Measurements from ENCODE around the gene PIP5K1B.

PIP5K1B gene

DNA sequence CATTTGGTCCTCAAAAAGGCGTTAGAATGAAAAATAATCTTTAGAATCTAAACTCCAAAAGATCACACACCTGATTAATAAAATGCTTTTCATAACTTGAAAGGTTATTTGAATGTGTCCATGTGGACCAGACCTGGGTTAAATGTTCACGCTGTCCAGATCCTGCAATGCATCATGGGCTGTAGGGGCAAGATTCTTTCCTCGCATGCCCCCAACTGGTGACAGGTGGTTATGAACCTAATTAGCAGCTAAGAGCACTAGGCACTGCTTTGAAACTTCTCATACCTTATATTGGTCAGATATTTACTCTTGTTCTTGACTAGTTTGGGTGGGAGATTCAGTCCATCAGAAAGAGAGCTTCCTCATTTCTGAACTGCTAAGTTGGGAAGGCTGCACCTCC lies 19.3 kb upstream of the PIP5K1B start:
- TF ChIP-seq, protein P1, sequence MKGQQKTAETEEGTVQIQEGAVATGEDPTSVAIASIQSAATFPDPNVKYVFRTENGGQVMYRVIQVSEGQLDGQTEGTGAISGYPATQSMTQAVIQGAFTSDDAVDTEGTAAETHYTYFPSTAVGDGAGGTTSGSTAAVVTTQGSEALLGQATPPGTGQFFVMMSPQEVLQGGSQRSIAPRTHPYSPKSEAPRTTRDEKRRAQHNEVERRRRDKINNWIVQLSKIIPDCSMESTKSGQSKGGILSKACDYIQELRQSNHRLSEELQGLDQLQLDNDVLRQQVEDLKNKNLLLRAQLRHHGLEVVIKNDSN (IDR thresholded peaks at IDR 0.05), result no peak
- TF ChIP-seq RAD21 (IDR thresholded peaks at IDR 0.05; ENCODE audit: low read depth), result peak; percentile 42; the same call in 1 of the 2 replicates

DNA sequence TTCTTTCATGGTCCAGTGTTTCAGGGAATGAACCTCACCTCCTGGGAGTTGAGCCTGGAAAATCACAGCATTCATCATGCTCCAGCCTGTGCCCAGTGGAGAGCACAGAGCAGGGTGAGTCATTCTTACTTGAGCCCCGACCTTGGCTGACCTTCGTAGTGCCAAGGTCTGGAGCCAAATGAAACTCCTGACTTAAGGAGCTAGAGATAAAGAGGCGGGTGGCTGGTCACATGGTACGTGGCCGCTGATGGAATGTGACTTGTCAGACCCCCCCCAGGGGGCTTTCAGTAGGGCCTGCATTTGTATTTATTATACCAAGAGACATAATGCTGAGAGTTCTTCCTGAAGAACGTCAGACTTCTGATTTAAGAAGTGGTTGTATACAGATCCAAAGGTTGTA lies 15.0 kb upstream of the PIP5K1B start:
- no peak for TF ChIP-seq CEBPB (IDR thresholded peaks at IDR 0.05)
- TF ChIP-seq ZBTB7A (IDR thresholded peaks at IDR 0.05; ENCODE audit: low read depth), result no peak

DNA sequence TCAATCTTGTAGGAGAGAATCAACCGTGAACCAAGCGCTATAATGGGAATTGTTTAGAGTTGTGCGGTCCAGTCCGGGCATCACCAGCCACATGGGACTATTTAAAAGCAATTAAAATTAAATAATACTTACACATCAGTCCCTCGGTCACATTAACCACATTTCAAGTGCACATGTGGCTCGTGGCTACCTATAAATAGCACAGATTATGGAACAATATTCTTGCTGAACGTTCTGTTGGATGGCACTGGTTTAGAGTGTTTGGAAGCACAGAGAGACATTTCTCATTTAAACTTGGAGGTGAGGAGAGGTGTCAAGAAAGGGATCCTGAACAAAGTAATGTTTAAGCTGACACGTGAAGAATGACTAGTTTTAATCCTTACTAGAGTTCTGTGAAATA lies 12.5 kb upstream of the PIP5K1B start:
- TF ChIP-seq EGR1 (IDR thresholded peaks at IDR 0.05) (no peak), YY1 (IDR thresholded peaks at IDR 0.05; ENCODE audit: low read depth) (no peak), TAF1 (IDR thresholded peaks at IDR 0.05; ENCODE audit: low read depth) (no peak), FOXM1 (IDR thresholded peaks at IDR 0.05; ENCODE audit: borderline replicate concordance, low read depth) (no peak), CEBPB (IDR thresholded peaks at IDR 0.05) (no peak), ZBTB7A (IDR thresholded peaks at IDR 0.05; ENCODE audit: low read depth) (no peak), NFIC (IDR thresholded peaks at IDR 0.05) (no peak), RAD21 (IDR thresholded peaks at IDR 0.05; ENCODE audit: low read depth) (no peak), EP300 (IDR thresholded peaks at IDR 0.05; ENCODE audit: borderline replicate concordance) (no peak), TEAD4 (IDR thresholded peaks at IDR 0.05) (no peak), CREB1 (IDR thresholded peaks at IDR 0.05; ENCODE audit: low read depth) (no peak), TCF12 (IDR thresholded peaks at IDR 0.05; ENCODE audit: low read depth) (no peak)
- TF ChIP-seq, protein P2, sequence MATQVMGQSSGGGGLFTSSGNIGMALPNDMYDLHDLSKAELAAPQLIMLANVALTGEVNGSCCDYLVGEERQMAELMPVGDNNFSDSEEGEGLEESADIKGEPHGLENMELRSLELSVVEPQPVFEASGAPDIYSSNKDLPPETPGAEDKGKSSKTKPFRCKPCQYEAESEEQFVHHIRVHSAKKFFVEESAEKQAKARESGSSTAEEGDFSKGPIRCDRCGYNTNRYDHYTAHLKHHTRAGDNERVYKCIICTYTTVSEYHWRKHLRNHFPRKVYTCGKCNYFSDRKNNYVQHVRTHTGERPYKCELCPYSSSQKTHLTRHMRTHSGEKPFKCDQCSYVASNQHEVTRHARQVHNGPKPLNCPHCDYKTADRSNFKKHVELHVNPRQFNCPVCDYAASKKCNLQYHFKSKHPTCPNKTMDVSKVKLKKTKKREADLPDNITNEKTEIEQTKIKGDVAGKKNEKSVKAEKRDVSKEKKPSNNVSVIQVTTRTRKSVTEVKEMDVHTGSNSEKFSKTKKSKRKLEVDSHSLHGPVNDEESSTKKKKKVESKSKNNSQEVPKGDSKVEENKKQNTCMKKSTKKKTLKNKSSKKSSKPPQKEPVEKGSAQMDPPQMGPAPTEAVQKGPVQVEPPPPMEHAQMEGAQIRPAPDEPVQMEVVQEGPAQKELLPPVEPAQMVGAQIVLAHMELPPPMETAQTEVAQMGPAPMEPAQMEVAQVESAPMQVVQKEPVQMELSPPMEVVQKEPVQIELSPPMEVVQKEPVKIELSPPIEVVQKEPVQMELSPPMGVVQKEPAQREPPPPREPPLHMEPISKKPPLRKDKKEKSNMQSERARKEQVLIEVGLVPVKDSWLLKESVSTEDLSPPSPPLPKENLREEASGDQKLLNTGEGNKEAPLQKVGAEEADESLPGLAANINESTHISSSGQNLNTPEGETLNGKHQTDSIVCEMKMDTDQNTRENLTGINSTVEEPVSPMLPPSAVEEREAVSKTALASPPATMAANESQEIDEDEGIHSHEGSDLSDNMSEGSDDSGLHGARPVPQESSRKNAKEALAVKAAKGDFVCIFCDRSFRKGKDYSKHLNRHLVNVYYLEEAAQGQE (IDR thresholded peaks at IDR 0.05; ENCODE audit: low read depth), result no peak
- TF ChIP-seq, protein P1 (IDR thresholded peaks at IDR 0.05), result no peak
- TF ChIP-seq, protein P3, sequence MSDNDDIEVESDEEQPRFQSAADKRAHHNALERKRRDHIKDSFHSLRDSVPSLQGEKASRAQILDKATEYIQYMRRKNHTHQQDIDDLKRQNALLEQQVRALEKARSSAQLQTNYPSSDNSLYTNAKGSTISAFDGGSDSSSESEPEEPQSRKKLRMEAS (IDR thresholded peaks at IDR 0.05), result no peak

DNA sequence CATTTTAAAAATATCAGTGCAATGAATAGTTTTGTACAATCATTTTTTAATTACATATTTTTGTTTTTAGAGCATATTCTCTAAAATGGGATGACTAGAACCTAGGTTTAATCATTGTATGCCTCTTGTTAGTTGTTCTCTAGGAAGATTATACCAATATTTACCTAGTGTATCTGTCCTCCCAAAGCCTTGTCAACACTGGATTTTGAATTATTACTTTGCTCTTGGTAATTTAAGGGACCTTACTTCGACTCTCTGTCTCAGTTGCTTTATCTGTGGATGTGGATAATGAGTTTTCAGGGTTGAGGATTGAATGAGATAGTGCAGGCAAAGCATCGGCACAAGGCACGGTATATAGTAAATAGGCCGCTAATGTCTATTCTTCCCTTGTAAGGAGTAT lies 10.9 kb upstream of the PIP5K1B start:
- no peak for TF ChIP-seq FOXM1 (IDR thresholded peaks at IDR 0.05; ENCODE audit: borderline replicate concordance, low read depth)
- TF ChIP-seq, protein P2 (IDR thresholded peaks at IDR 0.05; ENCODE audit: low read depth), result no peak
- TF ChIP-seq EGR1 (IDR thresholded peaks at IDR 0.05), result no peak
- no peak for TF ChIP-seq TEAD4 (IDR thresholded peaks at IDR 0.05)
- TF ChIP-seq CEBPB (IDR thresholded peaks at IDR 0.05), result no peak
- no peak for TF ChIP-seq CREB1 (IDR thresholded peaks at IDR 0.05; ENCODE audit: low read depth)
- TF ChIP-seq TCF12 (IDR thresholded peaks at IDR 0.05; ENCODE audit: low read depth), result no peak
- TF ChIP-seq, protein P3 (IDR thresholded peaks at IDR 0.05), result no peak
- TF ChIP-seq EP300 (IDR thresholded peaks at IDR 0.05; ENCODE audit: borderline replicate concordance), result no peak
- TF ChIP-seq, protein P1 (IDR thresholded peaks at IDR 0.05), result no peak
- TF ChIP-seq TAF1 (IDR thresholded peaks at IDR 0.05; ENCODE audit: low read depth), result no peak
- TF ChIP-seq ZBTB7A (IDR thresholded peaks at IDR 0.05; ENCODE audit: low read depth), result no peak
- TF ChIP-seq YY1 (IDR thresholded peaks at IDR 0.05; ENCODE audit: low read depth), result no peak
- no peak for TF ChIP-seq RAD21 (IDR thresholded peaks at IDR 0.05; ENCODE audit: low read depth)
- TF ChIP-seq NFIC (IDR thresholded peaks at IDR 0.05), result no peak

DNA sequence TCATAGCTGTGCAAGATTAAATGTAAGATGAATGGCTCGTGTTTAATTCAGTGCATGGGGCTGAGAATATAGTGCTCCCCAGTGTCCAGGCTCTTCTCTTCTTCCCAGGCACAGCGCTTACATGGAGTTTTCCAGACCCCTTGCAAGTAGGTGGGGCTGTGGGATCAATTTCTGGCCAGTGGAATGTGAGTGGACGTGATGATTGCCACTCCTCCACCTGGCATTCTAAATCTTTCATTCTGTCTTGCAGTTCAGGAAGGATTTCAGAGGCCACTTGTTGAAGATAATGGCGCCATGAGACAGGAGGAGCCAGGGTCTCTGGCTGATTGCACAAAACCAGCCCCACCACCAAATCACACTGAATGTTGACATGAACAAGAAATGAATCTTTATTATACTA lies 7.2 kb upstream of the PIP5K1B start:
- TF ChIP-seq EP300 (IDR thresholded peaks at IDR 0.05; ENCODE audit: borderline replicate concordance) (no peak), EGR1 (IDR thresholded peaks at IDR 0.05) (no peak)
- TF ChIP-seq, protein P1 (IDR thresholded peaks at IDR 0.05), result no peak

DNA sequence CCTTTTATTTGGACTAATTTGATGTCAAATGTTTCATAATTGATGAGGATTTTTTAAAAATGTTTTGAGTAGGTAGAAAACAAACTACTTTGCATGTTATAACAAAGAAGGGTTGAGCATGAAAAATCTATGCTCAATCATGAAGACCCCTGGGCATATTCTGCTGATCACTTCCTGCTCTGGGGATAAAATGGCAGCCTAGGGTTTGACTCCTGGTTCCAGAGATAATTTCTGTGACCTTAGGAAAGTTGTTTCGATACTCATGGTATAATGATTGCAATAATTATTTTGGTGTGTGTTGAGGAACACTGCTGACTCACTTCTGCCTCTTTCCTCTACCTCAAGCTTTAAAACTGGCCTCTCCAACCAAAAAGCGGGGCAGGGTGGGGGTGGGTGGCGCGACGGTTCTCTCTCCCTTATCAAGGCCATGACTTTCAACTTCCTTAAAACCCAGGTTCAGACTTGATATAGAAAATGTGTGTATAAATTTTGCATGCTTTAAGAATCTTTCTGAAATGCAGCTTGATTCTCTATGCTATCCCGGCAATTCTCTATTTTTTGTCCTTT lies 6.0 kb upstream of the PIP5K1B start:
- TF ChIP-seq, protein P1 (IDR thresholded peaks at IDR 0.05), result no peak
- TF ChIP-seq TAF1 (IDR thresholded peaks at IDR 0.05; ENCODE audit: low read depth) (no peak), FOXM1 (IDR thresholded peaks at IDR 0.05; ENCODE audit: borderline replicate concordance, low read depth) (no peak), TCF12 (IDR thresholded peaks at IDR 0.05; ENCODE audit: low read depth) (no peak), CREB1 (IDR thresholded peaks at IDR 0.05; ENCODE audit: low read depth) (no peak)
